Fibroblast of mammary gland (primary cell): ENCODE results near the gene ZNF81.
A peak's percentile ranks its signal among the peaks of the same experiment; 100 is the strongest.
"Not testable (repeated sequence)": the region's sequence is repeated elsewhere in the genome, so short reads cannot be mapped to it uniquely, and the experiment has no call there.

Experiments used
- DNase-seq: peaks from one replicate; pipeline ENCODE4 v3.0.0-alpha.2; 2010; ENCODE audit warnings: low read depth
- H3K4me3 ChIP-seq: 2 replicates; pipeline ENCODE4 v1.5.1; 2011; ENCODE audit warnings: low read depth, mild to moderate bottlenecking, low read length, moderate library complexity; ENCODE audit not compliant: control insufficient read depth
- CTCF ChIP-seq: conservative IDR thresholded peaks from 2 replicates; pipeline ENCODE4 v1.5.1; 2011; ENCODE audit warnings: low read depth, low read length, inconsistent platforms; ENCODE audit not compliant: control insufficient read depth, insufficient read depth

Gene ZNF81

GRCh38 chrX:47958761-47959342 lies 122.2 kb downstream of the ZNF81 start:
- peak; percentile 22 for TF ChIP-seq CTCF

GRCh38 chrX:47960406-47960805 lies 123.7 kb downstream of the ZNF81 start:
- no peak for TF ChIP-seq CTCF
- H3K4me3 ChIP-seq, result no peak overlapping the region
- DNase-seq, result no peak

More at GRCh38 chrX:47958761-47959342, 122.2 kb downstream of the ZNF81 start:
- no peak overlapping the region for H3K4me3 ChIP-seq
- DNase-seq, result peak; percentile 17

GRCh38 chrX:47961830-47962229 lies 125.1 kb downstream of the ZNF81 start:
- not testable (repeated sequence) for DNase-seq, H3K4me3 ChIP-seq

GRCh38 chrX:47965526-47965925 lies 128.8 kb downstream of the ZNF81 start:
- H3K4me3 ChIP-seq, DNase-seq: not testable (repeated sequence)
